ENCODE results near the gene GHRHR. TPM values are rescaled to one million over a fixed set of nuclear protein-coding genes. Genes with fewer than 3 reads are reported as not detected.

The GHRHR gene
- total and polyA plus RNA-seq, 9 of the 15 experiments (the other 6 are each of a cell fraction or from before 2014, with no cell fraction given): not detected

DNA sequence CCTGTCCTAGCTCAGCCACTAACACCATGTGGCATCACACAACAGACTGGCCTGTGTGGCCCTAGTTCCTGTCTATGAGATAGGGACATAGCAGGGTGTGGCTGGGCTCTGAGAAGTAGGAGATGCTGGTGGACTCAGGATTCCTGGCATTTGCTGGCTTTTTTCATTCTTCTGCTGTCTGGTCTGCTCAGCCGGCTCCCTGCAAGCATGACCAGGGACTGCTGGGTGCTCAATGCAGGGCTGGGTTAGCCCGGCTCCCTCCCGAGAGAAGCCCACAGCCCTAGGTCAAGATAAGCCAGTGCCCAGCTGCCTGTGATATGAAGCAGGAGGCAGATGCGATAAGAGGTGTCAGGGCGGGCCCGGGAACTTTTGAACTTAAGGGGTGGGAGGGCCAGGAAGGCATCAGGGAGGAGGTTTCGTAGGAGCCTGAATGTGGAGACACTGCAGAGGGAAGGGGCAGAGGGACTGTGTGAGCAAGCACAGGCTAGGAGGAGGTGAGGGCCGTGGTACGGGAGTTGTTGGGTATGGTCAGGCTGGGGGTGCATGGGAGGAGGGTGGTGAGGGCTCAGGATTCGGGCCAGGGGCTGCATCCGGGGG lies 48.6 kb upstream of the GHRHR start (continued):
- TF ChIP-seq, protein P1, sequence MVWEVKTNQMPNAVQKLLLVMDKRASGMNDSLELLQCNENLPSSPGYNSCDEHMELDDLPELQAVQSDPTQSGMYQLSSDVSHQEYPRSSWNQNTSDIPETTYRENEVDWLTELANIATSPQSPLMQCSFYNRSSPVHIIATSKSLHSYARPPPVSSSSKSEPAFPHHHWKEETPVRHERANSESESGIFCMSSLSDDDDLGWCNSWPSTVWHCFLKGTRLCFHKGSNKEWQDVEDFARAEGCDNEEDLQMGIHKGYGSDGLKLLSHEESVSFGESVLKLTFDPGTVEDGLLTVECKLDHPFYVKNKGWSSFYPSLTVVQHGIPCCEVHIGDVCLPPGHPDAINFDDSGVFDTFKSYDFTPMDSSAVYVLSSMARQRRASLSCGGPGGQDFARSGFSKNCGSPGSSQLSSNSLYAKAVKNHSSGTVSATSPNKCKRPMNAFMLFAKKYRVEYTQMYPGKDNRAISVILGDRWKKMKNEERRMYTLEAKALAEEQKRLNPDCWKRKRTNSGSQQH (CRISPR knock-in tag; IDR thresholded peaks at IDR 0.05): no peak; the same call in 1 of the 2 replicates
- no peak for TF ChIP-seq ZNF282 (CRISPR knock-in tag; IDR thresholded peaks at IDR 0.05)
- no peak for TF ChIP-seq ZNF124 (CRISPR knock-in tag; IDR thresholded peaks at IDR 0.05)
- no peak for TF ChIP-seq ZNF695 (CRISPR knock-in tag; IDR thresholded peaks at IDR 0.05)
- TF ChIP-seq, protein P2, sequence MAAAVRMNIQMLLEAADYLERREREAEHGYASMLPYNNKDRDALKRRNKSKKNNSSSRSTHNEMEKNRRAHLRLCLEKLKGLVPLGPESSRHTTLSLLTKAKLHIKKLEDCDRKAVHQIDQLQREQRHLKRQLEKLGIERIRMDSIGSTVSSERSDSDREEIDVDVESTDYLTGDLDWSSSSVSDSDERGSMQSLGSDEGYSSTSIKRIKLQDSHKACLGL (CRISPR knock-in tag; IDR thresholded peaks at IDR 0.05; ENCODE audit: borderline replicate concordance, poor library complexity, severe bottlenecking): no peak
- no peak for TF ChIP-seq ZBTB1 (CRISPR knock-in tag; IDR thresholded peaks at IDR 0.05; ENCODE audit: borderline replicate concordance, low read depth)
- TF ChIP-seq, protein P3, sequence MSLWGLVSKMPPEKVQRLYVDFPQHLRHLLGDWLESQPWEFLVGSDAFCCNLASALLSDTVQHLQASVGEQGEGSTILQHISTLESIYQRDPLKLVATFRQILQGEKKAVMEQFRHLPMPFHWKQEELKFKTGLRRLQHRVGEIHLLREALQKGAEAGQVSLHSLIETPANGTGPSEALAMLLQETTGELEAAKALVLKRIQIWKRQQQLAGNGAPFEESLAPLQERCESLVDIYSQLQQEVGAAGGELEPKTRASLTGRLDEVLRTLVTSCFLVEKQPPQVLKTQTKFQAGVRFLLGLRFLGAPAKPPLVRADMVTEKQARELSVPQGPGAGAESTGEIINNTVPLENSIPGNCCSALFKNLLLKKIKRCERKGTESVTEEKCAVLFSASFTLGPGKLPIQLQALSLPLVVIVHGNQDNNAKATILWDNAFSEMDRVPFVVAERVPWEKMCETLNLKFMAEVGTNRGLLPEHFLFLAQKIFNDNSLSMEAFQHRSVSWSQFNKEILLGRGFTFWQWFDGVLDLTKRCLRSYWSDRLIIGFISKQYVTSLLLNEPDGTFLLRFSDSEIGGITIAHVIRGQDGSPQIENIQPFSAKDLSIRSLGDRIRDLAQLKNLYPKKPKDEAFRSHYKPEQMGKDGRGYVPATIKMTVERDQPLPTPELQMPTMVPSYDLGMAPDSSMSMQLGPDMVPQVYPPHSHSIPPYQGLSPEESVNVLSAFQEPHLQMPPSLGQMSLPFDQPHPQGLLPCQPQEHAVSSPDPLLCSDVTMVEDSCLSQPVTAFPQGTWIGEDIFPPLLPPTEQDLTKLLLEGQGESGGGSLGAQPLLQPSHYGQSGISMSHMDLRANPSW (CRISPR knock-in tag; IDR thresholded peaks at IDR 0.05): no peak; the same call in 1 of the 2 replicates
- no peak for TF ChIP-seq NFIX (CRISPR knock-in tag; IDR thresholded peaks at IDR 0.05; ENCODE audit: low read depth)
- TF ChIP-seq PRMT5 (CRISPR knock-in tag; IDR thresholded peaks at IDR 0.05): no peak
- TF ChIP-seq, protein P4, sequence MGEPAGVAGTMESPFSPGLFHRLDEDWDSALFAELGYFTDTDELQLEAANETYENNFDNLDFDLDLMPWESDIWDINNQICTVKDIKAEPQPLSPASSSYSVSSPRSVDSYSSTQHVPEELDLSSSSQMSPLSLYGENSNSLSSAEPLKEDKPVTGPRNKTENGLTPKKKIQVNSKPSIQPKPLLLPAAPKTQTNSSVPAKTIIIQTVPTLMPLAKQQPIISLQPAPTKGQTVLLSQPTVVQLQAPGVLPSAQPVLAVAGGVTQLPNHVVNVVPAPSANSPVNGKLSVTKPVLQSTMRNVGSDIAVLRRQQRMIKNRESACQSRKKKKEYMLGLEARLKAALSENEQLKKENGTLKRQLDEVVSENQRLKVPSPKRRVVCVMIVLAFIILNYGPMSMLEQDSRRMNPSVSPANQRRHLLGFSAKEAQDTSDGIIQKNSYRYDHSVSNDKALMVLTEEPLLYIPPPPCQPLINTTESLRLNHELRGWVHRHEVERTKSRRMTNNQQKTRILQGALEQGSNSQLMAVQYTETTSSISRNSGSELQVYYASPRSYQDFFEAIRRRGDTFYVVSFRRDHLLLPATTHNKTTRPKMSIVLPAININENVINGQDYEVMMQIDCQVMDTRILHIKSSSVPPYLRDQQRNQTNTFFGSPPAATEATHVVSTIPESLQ (CRISPR knock-in tag; IDR thresholded peaks at IDR 0.05): no peak
- no peak for TF ChIP-seq HOXB6 (CRISPR knock-in tag; IDR thresholded peaks at IDR 0.05; ENCODE audit: borderline replicate concordance)
- peak; percentile 98 for TF ChIP-seq NCOR1 (IDR thresholded peaks at IDR 0.05)
- no peak for TF ChIP-seq MECOM (CRISPR knock-in tag; IDR thresholded peaks at IDR 0.05)
- TF ChIP-seq NR3C1 (CRISPR knock-in tag; IDR thresholded peaks at IDR 0.05): no peak
- peak; percentile 98 for TF ChIP-seq CBFA2T2 (conservative IDR thresholded peaks at IDR 0.05)
- TF ChIP-seq, protein P5, sequence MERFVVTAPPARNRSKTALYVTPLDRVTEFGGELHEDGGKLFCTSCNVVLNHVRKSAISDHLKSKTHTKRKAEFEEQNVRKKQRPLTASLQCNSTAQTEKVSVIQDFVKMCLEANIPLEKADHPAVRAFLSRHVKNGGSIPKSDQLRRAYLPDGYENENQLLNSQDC (CRISPR knock-in tag; IDR thresholded peaks at IDR 0.05): peak; percentile 27; the same call in 1 of the 2 replicates
- TF ChIP-seq, protein P6, sequence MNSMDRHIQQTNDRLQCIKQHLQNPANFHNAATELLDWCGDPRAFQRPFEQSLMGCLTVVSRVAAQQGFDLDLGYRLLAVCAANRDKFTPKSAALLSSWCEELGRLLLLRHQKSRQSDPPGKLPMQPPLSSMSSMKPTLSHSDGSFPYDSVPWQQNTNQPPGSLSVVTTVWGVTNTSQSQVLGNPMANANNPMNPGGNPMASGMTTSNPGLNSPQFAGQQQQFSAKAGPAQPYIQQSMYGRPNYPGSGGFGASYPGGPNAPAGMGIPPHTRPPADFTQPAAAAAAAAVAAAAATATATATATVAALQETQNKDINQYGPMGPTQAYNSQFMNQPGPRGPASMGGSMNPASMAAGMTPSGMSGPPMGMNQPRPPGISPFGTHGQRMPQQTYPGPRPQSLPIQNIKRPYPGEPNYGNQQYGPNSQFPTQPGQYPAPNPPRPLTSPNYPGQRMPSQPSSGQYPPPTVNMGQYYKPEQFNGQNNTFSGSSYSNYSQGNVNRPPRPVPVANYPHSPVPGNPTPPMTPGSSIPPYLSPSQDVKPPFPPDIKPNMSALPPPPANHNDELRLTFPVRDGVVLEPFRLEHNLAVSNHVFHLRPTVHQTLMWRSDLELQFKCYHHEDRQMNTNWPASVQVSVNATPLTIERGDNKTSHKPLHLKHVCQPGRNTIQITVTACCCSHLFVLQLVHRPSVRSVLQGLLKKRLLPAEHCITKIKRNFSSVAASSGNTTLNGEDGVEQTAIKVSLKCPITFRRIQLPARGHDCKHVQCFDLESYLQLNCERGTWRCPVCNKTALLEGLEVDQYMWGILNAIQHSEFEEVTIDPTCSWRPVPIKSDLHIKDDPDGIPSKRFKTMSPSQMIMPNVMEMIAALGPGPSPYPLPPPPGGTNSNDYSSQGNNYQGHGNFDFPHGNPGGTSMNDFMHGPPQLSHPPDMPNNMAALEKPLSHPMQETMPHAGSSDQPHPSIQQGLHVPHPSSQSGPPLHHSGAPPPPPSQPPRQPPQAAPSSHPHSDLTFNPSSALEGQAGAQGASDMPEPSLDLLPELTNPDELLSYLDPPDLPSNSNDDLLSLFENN (IDR thresholded peaks at IDR 0.05; ENCODE audit: low read depth in 2 of 2, low read length in 2 of 2): peak in 1 of 2 experiments; percentile 95; a peak in 2 of 4 replicates
- TF ChIP-seq ZKSCAN1 (IDR thresholded peaks at IDR 0.05; ENCODE audit: low read depth, low read length): peak; percentile 65

Data from K562 (cell line).